ENCODE results near the gene ABCA10. TPM values are rescaled to one million over a fixed set of nuclear protein-coding genes. Genes with fewer than 3 reads are reported as not detected.

The ABCA10 gene
- total RNA-seq, 1 experiment from 2014 or later: 0.47 TPM

DNA sequence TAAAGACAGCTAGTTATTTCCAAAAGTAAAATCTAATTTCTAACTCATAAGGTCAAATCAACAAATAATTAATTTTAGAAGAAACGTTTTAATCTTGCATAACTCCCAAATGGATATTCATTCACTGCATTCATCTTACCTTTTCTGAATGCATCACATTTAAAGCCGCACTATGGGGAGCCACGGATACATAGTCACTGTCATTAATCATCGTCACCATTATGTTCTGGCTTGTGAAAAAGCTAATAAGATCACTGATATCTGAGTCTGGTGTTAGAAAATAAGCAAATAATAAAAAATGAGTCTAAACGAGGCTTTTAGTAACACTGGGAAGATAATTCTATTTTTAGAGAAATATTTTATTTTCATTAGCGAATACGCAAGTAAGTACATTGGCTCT, 42.4 kb upstream of the ABCA10 start:
- intact Hi-C loops (cut with micrococcal nuclease): no loop called here
- Histone ChIP-seq H3K27me3 (ENCODE audit: low read length) (no peaks in the 10 kb centered on the region), H2AFZ (ENCODE audit: low read length) (no peak overlapping the region), H3K27ac (ENCODE audit: low read length) (no peak overlapping the region), H3K4me2 (ENCODE audit: low read length) (no peak overlapping the region), H4K20me1 (ENCODE audit: low read length) (no peaks in the 10 kb centered on the region), H3K9ac (ENCODE audit: low read length) (no peak overlapping the region), H3K9me2 (replicated peaks; ENCODE audit: low read length) (no peaks in the 10 kb centered on the region), H3K9me3 (ENCODE audit: low read length) (no peaks in the 10 kb centered on the region), H3K79me2 (ENCODE audit: low read length) (no peaks in the 10 kb centered on the region), H3K36me3 (ENCODE audit: low read depth, low read length) (no peaks in the 10 kb centered on the region), H3K4me1 (ENCODE audit: insufficient read depth, low read length) (peaks cover 36% of the 10 kb centered on the region), H3K4me3 (ENCODE audit: low read length) (no peak overlapping the region), H3F3A (ENCODE audit: low read length, unreplicated experiment) (peaks cover 12% of the 10 kb centered on the region)
- TF ChIP-seq CTCF (conservative IDR thresholded peaks at IDR 0.05; ENCODE audit: low read depth, low read length) (no peak), EZH2phosphoT487 (IDR thresholded peaks at IDR 0.05; ENCODE audit: borderline replicate concordance, low read length) (no peak), EZH2 (IDR thresholded peaks at IDR 0.05; ENCODE audit: low read length, unreplicated experiment) (no peak)
- ChIA-PET CTCF (interaction anchor here (0.8 kb wide), 1 partner anchor 124 kb away, joined by 3 read pairs; no protein-coding TSS in a partner anchor), POLR2A (ENCODE audit: unreplicated experiment) (no interaction called here)
- ATAC-seq: no peak
- DNase-seq: no peak
- BruUV-seq (replicated peaks): no TSS peak

GRCh38 chr17:69269131-69269998, 40.7 kb upstream of the ABCA10 start:
- peak; percentile 95 for DNase-seq
- peak overlapping the region; percentile 52 for H3K27ac ChIP-seq (ENCODE audit: low read length)
- peak overlapping the region; percentile 49 for H3K4me3 ChIP-seq (ENCODE audit: low read length)
- H3K36me3 ChIP-seq (ENCODE audit: low read depth, low read length): no peaks in the 10 kb centered on the region
- no peak overlapping the region for H3K9ac ChIP-seq (ENCODE audit: low read length)
- no peaks in the 10 kb centered on the region for H3K9me3 ChIP-seq (ENCODE audit: low read length)
- no peaks in the 10 kb centered on the region for H3K79me2 ChIP-seq (ENCODE audit: low read length)
- H3F3A ChIP-seq (ENCODE audit: low read length, unreplicated experiment): peaks cover 12% of the 10 kb centered on the region
- peak overlapping the region; percentile 32 for H2AFZ ChIP-seq (ENCODE audit: low read length)
- CTCF ChIA-PET: no interaction called here
- POLR2A ChIA-PET (ENCODE audit: unreplicated experiment): interaction anchor here (0.6 kb wide), 2 partner anchors 58 kb away, joined by 4 to 5 read pairs; partner anchors contain the start of gene ABCA5
- H3K4me2 ChIP-seq (ENCODE audit: low read length): peak overlapping the region; percentile 77
- H3K4me1 ChIP-seq (ENCODE audit: insufficient read depth, low read length): peaks cover 36% of the 10 kb centered on the region
- H3K9me2 ChIP-seq (replicated peaks; ENCODE audit: low read length): no peaks in the 10 kb centered on the region
- H4K20me1 ChIP-seq (ENCODE audit: low read length): no peaks in the 10 kb centered on the region
- no peak for TF ChIP-seq EZH2phosphoT487 (IDR thresholded peaks at IDR 0.05; ENCODE audit: borderline replicate concordance, low read length)
- TF ChIP-seq CTCF (conservative IDR thresholded peaks at IDR 0.05; ENCODE audit: low read depth, low read length): no peak
- TF ChIP-seq EZH2 (IDR thresholded peaks at IDR 0.05; ENCODE audit: low read length, unreplicated experiment): no peak
- TSS peak; percentile 25 for BruUV-seq (replicated peaks)
- no peaks in the 10 kb centered on the region for H3K27me3 ChIP-seq (ENCODE audit: low read length)
- intact Hi-C loops (cut with micrococcal nuclease): loop anchor here (1.0 kb wide), 1 partner anchor 18 kb away; no protein-coding TSS in a partner anchor
- ATAC-seq: peak; percentile 89
